Measurements from ENCODE around the gene FARS2.

The FARS2 gene

GRCh38 chr6:5659467-5659866 lies 398.2 kb downstream of the FARS2 start:
- TF ChIP-seq CTCF (IDR thresholded peaks at IDR 0.05; ENCODE audit: low read depth, low read length) = no peak
- DNase-seq (ENCODE audit: low read depth, low spot score) = no peak
- no peak overlapping the region for H3K4me3 ChIP-seq (ENCODE audit: low read depth, low read length)
- in situ Hi-C loops (cut with HindIII; ENCODE audit: low sequenced_read_pairs) = no loop called here

- in situ Hi-C loops (cut with HindIII; ENCODE audit: low sequenced_read_pairs) = no loop called here
- H3K4me3 ChIP-seq (ENCODE audit: low read depth, low read length) = no peak overlapping the region
- TF ChIP-seq CTCF (IDR thresholded peaks at IDR 0.05; ENCODE audit: low read depth, low read length) = no peak
- no peak for DNase-seq (ENCODE audit: low read depth, low spot score)
These were observed 399.5 kb downstream of the FARS2 start for GRCh38 chr6:5660772-5661171.

- TF ChIP-seq CTCF (IDR thresholded peaks at IDR 0.05; ENCODE audit: low read depth, low read length) = no peak
- H3K4me3 ChIP-seq (ENCODE audit: low read depth, low read length) = no peak overlapping the region
- no peak for DNase-seq (ENCODE audit: low read depth, low spot score)
- in situ Hi-C loops (cut with HindIII; ENCODE audit: low sequenced_read_pairs) = no loop called here
These were observed 401.5 kb downstream of the FARS2 start for GRCh38 chr6:5662797-5663196.

GRCh38 chr6:5663259-5663658 lies 401.9 kb downstream of the FARS2 start:
- no peak for DNase-seq (ENCODE audit: low read depth, low spot score)
- in situ Hi-C loops (cut with HindIII; ENCODE audit: low sequenced_read_pairs) = no loop called here
- TF ChIP-seq CTCF (IDR thresholded peaks at IDR 0.05; ENCODE audit: low read depth, low read length) = no peak
- H3K4me3 ChIP-seq (ENCODE audit: low read depth, low read length) = no peak overlapping the region

GRCh38 chr6:5663739-5664138 lies 402.4 kb downstream of the FARS2 start:
- DNase-seq (ENCODE audit: low read depth, low spot score) = no peak
- in situ Hi-C loops (cut with HindIII; ENCODE audit: low sequenced_read_pairs) = no loop called here
- TF ChIP-seq CTCF (IDR thresholded peaks at IDR 0.05; ENCODE audit: low read depth, low read length) = no peak
- H3K4me3 ChIP-seq (ENCODE audit: low read depth, low read length) = no peak overlapping the region

GRCh38 chr6:5664149-5664548 lies 402.8 kb downstream of the FARS2 start:
- no peak overlapping the region for H3K4me3 ChIP-seq (ENCODE audit: low read depth, low read length)
- no peak for TF ChIP-seq CTCF (IDR thresholded peaks at IDR 0.05; ENCODE audit: low read depth, low read length)
- in situ Hi-C loops (cut with HindIII; ENCODE audit: low sequenced_read_pairs) = no loop called here
- no peak for DNase-seq (ENCODE audit: low read depth, low spot score)

GRCh38 chr6:5665173-5665572 lies 403.9 kb downstream of the FARS2 start:
- in situ Hi-C loops (cut with HindIII; ENCODE audit: low sequenced_read_pairs) = no loop called here
- DNase-seq (ENCODE audit: low read depth, low spot score) = no peak
- H3K4me3 ChIP-seq (ENCODE audit: low read depth, low read length) = no peak overlapping the region
- TF ChIP-seq CTCF (IDR thresholded peaks at IDR 0.05; ENCODE audit: low read depth, low read length) = no peak

Measured in astrocyte of the spinal cord (primary cell).